ENCODE results near the gene ZNF384. TPM values are rescaled to one million over a fixed set of nuclear protein-coding genes. Genes with fewer than 3 reads are reported as not detected.
A peak's percentile ranks its signal among the peaks of the same experiment; 100 is the strongest.

ZNF384 gene
- total and polyA plus RNA-seq, 10 of the 15 experiments (the other 5 are each of a cell fraction or from before 2014, with no cell fraction given), result 0.46 to 81.5 (median 30.5) TPM

GRCh38 chr12:6662906-6663742 is 26.1 kb downstream of the ZNF384 start, which contains the start of gene ING4 (continued):
- TF ChIP-seq SIN3A (IDR thresholded peaks at IDR 0.05; ENCODE audit: low read depth, low read length) (peak; percentile 46; the same call in 1 of the 2 replicates), GABPA (IDR thresholded peaks at IDR 0.05; ENCODE audit: low read depth) (peak; percentile 100), PBX3 (IDR thresholded peaks at IDR 0.05; ENCODE audit: insufficient replicate concordance, low read depth, low read length) (peak; percentile 8), TAF1 (IDR thresholded peaks at IDR 0.05; ENCODE audit: borderline replicate concordance, low read depth, low read length) (peak; percentile 67; the same call in 1 of the 2 replicates), USF2 (IDR thresholded peaks at IDR 0.05; ENCODE audit: borderline replicate concordance, low read depth, low read length) (no peak), POU2F2 (IDR thresholded peaks at IDR 0.05; ENCODE audit: borderline replicate concordance, low read depth, low read length) (peak; percentile 29; the same call in 2 of the 3 replicates), MLLT1 (IDR thresholded peaks at IDR 0.05) (peak; percentile 94), BRCA1 (IDR thresholded peaks at IDR 0.05; ENCODE audit: low read depth, low read length) (peak; percentile 47; the same call in 1 of the 2 replicates), REST (IDR thresholded peaks at IDR 0.05; ENCODE audit: low read depth, low read length) (no peak), RAD21 (IDR thresholded peaks at IDR 0.05; ENCODE audit: insufficient read depth, low read depth, low read length) (no peak), SUZ12 (IDR thresholded peaks at IDR 0.05; ENCODE audit: unreplicated experiment) (no peak), CREB1 (IDR thresholded peaks at IDR 0.05; ENCODE audit: low read depth) (peak; percentile 100), ZNF207 (IDR thresholded peaks at IDR 0.05; ENCODE audit: borderline replicate concordance) (no peak; the same call in 1 of the 2 replicates), NRF1 (conservative IDR thresholded peaks at IDR 0.05; ENCODE audit: low read depth, low read length) (no peak), HSF1 (IDR thresholded peaks at IDR 0.05; ENCODE audit: low read depth, low read length) (0 out of 2 replicates have a peak, but pooled peaks have one; percentile 37), ZZZ3 (IDR thresholded peaks at IDR 0.05; ENCODE audit: control insufficient read depth, insufficient read length, low read depth) (no peak)
